ENCODE measurements around the gene STOX1. TPM values are rescaled to one million over a fixed set of nuclear protein-coding genes. Genes with fewer than 3 reads are reported as not detected.
A peak's percentile ranks its signal among the peaks of the same experiment; 100 is the strongest.
"Not testable (repeated sequence)": the region's sequence is repeated elsewhere in the genome, so short reads cannot be mapped to it uniquely, and the experiment has no call there.

The STOX1 gene
- total RNA-seq, 1 experiment from 2014 or later = 0.68 TPM

GRCh38 chr10:68871105-68871711, 43.9 kb downstream of the STOX1 start:
- in situ Hi-C loops (cut with HindIII; ENCODE audit: low pct_unique_long_range_greater_than_20kb, low sequenced_read_pairs) = no loop called here
- peak; percentile 37 for DNase-seq (ENCODE audit: low read depth)

DNA sequence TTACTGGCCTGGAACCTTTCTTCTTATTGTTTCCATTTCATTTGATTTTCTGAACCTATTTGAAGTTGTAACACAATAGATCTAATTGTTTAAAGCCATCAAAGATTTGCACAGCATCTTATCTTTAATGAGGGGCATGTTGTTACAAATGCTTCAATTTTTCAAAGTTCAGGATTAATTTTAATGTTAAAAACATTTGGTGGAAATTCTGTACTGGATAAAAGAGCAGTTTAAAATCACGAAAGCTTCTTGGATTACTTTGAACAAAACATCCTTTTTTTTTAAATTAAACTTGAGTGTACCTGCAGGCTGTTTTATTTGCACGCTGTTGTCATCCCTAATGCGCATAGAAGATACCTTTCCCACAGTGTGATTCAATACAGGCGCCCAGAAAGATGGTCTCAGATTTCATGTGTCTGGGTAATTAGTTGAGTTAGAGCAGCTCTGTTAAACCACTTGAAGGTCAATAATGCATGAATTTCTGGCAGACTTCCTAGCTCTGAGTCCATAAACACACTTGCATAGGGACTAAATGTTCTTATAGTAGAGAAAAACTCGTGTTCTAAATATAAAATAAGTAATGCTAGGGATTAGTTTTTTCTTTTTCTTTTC, 44.5 kb downstream of the STOX1 start:
- DNase-seq (ENCODE audit: low read depth) = peak; percentile 64
- in situ Hi-C loops (cut with HindIII; ENCODE audit: low pct_unique_long_range_greater_than_20kb, low sequenced_read_pairs) = no loop called here

DNA sequence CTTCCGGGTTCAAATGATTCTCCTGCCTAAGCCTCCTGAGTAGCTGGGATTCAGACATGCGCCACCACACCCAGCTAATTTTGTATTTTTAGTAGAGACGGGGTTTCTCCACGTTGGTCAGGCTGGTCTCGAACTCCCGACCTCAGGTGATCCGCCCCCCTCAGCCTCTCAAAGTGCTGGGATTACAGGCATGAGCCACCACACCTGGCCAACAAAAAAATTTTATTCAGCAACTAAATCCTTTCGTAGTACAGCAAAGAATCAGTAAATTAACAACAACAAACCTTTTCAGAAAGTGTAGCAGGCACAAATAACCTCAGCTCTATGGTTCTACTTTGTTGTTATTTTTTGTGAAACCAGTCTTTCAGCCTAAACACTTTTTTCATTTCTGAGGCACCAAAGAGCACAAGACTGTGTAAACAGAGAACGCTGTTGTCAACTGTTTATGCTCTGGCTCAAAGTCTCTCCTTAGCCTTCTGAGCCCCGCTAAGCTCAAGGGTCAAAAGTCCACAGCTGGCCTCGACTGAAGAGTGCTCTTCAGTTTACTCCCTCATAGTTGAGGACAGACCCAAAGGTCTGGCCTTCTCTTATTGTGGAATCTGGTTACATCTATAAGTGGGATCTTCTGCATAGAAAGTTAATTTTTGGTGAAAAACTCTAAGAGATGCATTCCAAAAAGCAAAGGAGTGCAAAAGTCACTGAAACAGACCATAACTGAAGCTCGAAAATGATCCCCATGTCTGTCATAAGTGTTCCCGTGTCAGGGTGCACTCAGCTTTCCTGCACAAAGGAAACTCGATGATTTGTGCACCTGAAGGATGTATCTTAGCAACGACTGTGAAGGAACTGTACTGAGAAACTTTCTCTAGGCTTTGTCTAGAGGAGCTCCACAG, 49.2 kb downstream of the STOX1 start:
- in situ Hi-C loops (cut with HindIII; ENCODE audit: low pct_unique_long_range_greater_than_20kb, low sequenced_read_pairs) = no loop called here
- DNase-seq (ENCODE audit: low read depth) = no peak

- in situ Hi-C loops (cut with HindIII; ENCODE audit: low pct_unique_long_range_greater_than_20kb, low sequenced_read_pairs) = no loop called here
These were observed 50.3 kb downstream of the STOX1 start for GRCh38 chr10:68877482-68878110.

DNA sequence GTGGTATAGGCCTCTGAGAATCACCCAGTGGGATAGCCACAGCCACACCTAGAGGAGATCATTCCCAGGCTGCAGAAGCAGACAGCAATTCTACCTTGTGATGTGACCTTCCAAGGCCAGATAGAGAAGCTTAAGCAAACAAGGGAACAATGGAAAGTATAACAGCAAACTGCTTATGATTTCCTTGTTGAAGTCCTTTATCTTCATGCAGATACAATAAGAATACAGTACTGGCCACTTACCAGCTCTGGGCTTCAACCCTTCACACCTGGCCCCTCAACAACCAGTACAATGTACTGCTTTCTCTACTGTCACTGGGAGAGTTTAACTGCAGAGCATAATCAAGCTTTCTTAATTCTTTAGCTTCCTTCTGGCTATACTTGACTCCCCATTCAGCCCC, 51.2 kb downstream of the STOX1 start:
- DNase-seq (ENCODE audit: low read depth) = no peak
- in situ Hi-C loops (cut with HindIII; ENCODE audit: low pct_unique_long_range_greater_than_20kb, low sequenced_read_pairs) = no loop called here

More at GRCh38 chr10:68877482-68878110, 50.3 kb downstream of the STOX1 start:
- no peak for DNase-seq (ENCODE audit: low read depth)

GRCh38 chr10:68879628-68880027, 52.3 kb downstream of the STOX1 start:
- no peak for DNase-seq (ENCODE audit: low read depth)
- in situ Hi-C loops (cut with HindIII; ENCODE audit: low pct_unique_long_range_greater_than_20kb, low sequenced_read_pairs) = no loop called here

DNA sequence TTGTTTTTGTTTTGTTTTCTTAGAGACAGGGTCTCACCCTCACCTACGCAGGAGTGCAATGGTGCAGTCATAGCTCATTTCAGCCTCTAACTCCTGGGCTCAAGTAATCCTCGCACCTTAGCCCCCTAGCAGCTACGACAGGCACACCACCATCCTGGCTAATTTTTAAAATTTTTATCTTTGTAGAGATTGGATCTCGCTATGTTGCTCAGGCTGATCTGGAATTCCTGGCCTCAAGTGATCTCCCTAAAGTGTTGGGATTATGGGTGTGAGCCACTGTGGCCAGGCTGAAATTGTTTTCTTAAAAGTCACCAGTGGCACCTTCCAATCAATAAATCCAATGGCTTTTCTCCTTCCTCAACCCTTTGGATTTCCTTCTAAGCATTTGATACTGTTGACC, 52.9 kb downstream of the STOX1 start:
- in situ Hi-C loops (cut with HindIII; ENCODE audit: low pct_unique_long_range_greater_than_20kb, low sequenced_read_pairs) = no loop called here
- no peak for DNase-seq (ENCODE audit: low read depth)

- DNase-seq (ENCODE audit: low read depth) = no peak
- in situ Hi-C loops (cut with HindIII; ENCODE audit: low pct_unique_long_range_greater_than_20kb, low sequenced_read_pairs) = no loop called here
These were observed 67.7 kb downstream of the STOX1 start for GRCh38 chr10:68895041-68895440.

DNA sequence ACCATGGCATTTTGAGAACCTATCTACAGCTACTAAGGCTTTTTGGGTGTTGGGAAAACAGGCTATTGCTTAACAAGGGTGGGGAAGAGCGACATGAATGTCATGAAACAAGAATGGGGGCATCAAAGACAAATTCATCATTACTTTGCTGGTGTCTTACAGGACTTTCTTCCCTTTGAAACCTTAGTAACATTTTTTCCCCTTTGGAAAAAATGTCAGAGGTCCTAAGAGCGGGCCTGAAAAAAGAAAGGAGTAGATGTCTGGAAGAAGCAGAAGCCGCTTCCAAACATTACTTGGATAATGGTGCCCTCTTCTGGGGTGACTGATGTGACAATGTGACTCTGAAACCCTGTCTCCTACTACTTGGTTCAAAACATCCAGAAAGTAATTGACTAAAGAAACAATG, 70.0 kb downstream of the STOX1 start:
- peak; percentile 55 for DNase-seq (ENCODE audit: low read depth)
- in situ Hi-C loops (cut with HindIII; ENCODE audit: low pct_unique_long_range_greater_than_20kb, low sequenced_read_pairs) = no loop called here

DNA sequence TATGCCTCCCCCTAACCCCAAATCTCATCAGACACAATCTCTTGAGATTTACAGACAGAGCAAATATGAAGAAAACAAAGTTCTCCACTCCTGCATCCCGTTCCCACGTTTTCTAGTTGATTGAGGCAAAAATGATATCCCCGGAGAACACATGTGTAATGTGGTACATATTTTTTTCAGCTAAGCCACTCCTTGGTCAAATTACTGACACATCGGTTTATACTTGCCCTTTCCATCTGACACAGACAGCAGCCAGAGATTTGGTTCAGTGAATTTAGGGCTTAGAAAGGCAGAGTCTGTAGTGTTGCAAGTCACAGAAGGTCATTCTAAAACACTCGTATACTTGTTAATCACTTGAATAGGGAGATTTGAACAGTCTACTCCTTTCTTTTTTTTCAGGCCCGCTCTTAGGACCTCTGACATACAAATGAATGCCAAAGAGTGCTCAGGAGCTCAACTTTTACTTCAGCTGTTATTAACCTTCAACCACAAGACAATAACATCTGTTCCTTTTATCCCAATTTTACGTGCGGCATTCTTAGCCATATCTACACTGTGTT, 71.9 kb downstream of the STOX1 start:
- DNase-seq (ENCODE audit: low read depth) = no peak
- in situ Hi-C loops (cut with HindIII; ENCODE audit: low pct_unique_long_range_greater_than_20kb, low sequenced_read_pairs) = no loop called here

DNA sequence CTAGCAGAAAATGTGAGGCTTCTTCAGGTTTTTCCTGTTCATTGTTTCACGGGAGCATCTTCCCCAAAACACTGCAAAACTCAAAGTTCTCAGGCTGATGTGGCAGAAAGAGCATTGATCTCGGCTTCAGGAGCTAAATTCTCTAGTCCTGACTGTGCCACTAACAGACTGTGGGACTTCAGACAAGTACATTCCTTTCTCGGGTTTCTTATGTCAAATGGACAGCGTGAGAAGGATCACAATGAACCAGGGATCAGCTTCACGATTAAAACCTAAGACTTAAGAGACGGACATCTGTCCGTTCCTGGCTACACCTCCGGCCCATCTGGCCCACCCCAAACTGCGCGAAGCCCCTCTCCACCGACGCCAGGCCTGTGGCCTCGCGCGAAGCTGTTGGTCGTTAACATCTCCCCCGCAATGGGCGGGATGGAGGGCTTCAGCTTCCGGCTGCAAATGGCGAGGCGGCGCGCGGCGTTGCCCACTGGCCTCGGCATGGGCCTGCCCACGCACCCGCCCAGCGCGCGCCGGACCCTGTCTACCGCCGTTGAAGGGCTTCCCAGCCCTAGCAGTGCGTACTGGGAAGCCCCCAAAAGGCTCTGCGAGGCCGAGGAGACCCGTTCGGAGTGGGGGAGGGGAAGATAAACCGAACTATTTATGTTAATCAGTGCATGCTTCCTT, 73.2 kb downstream of the STOX1 start:
- in situ Hi-C loops (cut with HindIII; ENCODE audit: low pct_unique_long_range_greater_than_20kb, low sequenced_read_pairs) = no loop called here
- DNase-seq (ENCODE audit: low read depth) = no peak

GRCh38 chr10:68901105-68901927, 74.0 kb downstream of the STOX1 start, which contains the start of gene DDX50:
Gene DDX50, plus strand, starts transcription at chr10:68901315. Its CDS starts 70 bp downstream, at chr10:68901385.
- in situ Hi-C loops (cut with HindIII; ENCODE audit: low pct_unique_long_range_greater_than_20kb, low sequenced_read_pairs) = no loop called here
- DNase-seq (ENCODE audit: low read depth) = peak; percentile 98

- no peak for DNase-seq (ENCODE audit: low read depth)
- in situ Hi-C loops (cut with HindIII; ENCODE audit: low pct_unique_long_range_greater_than_20kb, low sequenced_read_pairs) = no loop called here
These were observed 75.1 kb downstream of the STOX1 start for GRCh38 chr10:68902382-68902781.

GRCh38 chr10:68924593-68924992, 97.3 kb downstream of the STOX1 start:
- no peak for DNase-seq (ENCODE audit: low read depth)
- in situ Hi-C loops (cut with HindIII; ENCODE audit: low pct_unique_long_range_greater_than_20kb, low sequenced_read_pairs) = no loop called here

GRCh38 chr10:68925489-68925888, 98.2 kb downstream of the STOX1 start:
- in situ Hi-C loops (cut with HindIII; ENCODE audit: low pct_unique_long_range_greater_than_20kb, low sequenced_read_pairs) = no loop called here
- no peak for DNase-seq (ENCODE audit: low read depth)

DNA sequence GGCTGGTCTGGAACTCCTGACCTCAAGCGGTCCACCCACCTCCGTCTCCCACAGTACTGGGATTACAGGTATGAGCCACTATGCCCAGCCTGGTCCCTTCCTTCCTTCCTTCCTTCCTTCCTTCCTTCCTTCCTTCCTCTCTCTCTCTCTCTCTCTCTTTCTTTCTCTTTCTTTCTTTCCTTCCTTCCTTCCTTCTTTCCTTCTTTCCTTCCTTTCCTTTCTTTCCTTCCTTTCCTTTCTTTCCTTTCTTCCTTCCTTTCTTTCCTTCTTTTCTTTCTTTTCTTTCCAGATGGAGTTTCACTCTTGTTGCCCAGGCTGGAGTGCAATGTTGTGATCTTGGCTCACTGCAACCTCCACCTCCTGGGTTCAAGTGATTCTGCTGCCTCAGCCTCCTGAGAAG, 101.8 kb downstream of the STOX1 start:
- in situ Hi-C loops (cut with HindIII; ENCODE audit: low pct_unique_long_range_greater_than_20kb, low sequenced_read_pairs); DNase-seq (ENCODE audit: low read depth): not testable (repeated sequence)

DNA sequence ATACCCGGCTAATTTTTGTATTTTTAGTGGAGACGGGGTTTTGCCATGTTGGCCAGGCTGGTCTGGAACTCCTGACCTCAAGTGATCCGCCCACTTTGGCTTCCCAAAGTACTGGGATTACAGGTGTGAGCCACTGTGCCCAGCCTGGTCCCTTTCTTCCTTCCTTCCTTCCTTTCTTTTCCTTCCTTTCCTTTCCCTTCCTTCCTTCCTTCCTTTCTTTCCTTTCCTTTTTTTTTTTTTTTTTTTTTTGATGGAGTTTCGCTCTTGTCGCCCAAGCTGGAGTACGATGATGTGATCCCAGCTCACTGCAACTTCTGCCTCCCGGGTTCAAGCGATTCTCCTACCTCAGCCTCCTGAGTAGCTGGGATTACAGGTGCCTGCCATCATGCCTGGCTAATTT, 102.6 kb downstream of the STOX1 start:
- DNase-seq (ENCODE audit: low read depth); in situ Hi-C loops (cut with HindIII; ENCODE audit: low pct_unique_long_range_greater_than_20kb, low sequenced_read_pairs): not testable (repeated sequence)

Data from Caki2 (cell line).